KG1 (cell line): Measurements from ENCODE around the gene ZFP28.

Source experiments
- DNase-seq: peaks from one replicate; lab custom pipeline; 2025; lab: John Stamatoyannopoulos, UW

ZFP28 gene

DNA sequence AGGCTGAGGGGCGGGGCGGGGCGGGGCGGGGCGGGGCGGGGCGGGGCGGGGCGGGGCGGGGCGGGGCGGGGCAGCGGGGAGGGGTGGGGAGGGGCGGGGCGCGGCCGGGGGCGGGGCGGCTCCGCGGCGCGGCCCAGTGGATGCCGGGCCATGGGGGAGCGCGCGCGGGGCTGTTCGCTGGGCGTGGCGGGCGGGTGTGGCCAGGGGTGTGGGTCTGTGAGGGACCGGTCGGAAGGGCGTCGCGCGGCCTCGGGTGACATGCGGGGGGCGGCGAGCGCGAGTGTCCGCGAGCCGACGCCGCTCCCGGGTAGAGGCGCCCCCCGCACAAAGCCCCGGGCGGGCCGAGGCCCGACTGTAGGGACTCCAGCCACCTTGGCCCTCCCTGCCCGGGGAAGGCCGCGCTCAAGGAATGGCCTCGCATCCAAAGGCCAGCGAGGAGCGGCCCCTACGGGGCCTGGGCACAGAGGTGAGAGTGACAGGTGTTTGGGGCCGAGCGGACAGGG lies at the start of gene ZFP28:
Gene ZFP28, plus strand, starts transcription at position 188 of the 503 bp plus-strand sequence. Its CDS starts 71 bp downstream, at position 259.
- DNase-seq: peak; percentile 61

DNA sequence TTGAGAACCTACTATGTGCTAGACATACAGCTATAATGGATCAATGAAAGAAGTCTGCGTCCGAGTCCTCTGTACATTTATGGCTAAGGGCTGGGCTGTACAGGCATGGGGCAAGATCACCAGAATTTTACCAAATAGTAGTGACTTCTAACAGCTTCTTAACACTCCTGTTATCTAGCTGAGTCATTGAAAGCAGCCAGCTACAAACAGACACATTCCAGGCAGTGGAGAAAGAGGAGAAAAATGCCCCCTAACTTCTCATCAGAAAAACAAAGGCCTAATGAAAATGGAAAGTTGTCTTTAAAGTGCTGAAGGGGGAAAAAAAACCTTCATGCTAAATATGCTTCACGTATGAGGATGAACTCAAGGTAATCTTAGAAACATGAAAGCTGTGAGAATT lies 47.3 kb upstream of the ZFP28 start:
- DNase-seq: no peak

DNA sequence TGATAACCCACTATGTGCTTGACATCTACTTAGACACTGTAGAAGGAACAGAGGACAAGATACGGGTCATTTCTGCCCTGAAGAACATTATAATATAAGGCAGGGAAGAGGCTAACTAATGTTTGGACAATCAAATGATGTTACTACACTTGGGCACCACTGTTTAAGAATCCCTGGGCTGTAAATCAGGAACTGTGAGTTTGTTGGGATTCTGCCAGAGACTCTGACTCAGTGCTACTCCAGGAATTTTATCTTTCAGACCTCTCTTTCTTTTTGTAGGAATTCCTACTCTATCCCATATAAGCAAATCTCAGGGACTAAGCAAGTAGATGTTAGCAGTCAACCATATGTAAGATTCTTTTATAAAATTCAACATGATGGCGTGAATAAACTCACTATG lies 34.2 kb upstream of the ZFP28 start:
- DNase-seq: no peak

DNA sequence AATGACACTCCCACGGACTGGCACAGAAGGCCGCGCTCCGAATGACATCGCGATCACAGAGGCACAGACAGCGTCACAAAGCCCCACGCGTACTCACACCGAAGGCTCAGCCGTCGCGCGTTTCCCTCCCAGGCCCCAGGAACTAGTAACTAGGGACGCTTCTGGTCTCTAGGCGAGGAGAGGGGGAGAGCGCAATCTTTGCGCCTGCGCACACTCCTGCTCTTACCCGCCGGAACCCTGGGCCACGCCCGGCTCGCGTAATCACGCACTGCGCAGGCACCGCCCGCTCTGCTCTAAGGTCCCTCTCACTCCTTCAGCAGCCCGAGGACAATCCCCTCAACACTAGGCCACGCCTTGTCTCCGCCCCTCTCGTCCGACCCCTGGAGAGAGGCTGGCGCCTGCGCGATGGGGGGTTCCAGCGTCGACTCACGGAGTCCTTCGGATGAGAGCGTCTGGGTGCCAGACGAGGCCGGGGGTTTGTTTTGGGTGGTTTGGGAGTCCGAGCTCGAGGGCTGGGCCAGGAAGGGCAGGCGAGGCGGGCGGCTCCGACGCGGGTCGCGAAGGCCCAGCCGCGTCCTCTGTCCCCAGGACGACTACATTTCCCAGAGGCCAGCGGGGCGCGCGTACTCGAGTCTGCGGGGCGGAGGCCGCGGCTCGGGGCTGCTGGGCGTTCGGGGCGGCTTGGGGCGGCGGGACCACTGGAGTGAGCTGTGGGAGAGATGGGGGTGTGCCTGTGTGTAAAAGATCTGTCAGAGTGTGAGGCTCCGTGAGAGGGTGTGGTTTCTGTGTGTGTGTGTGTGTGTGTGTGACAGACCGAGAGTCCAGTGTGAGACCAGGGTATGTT lies 31.1 kb upstream of the ZFP28 start, which contains the start of gene ZNF471:
Gene ZNF471, plus strand, starts transcription at position 410 of the 844 bp plus-strand sequence. CDS start 3,717 bp downstream, outside the sequence.
- peak; percentile 98 for DNase-seq

DNA sequence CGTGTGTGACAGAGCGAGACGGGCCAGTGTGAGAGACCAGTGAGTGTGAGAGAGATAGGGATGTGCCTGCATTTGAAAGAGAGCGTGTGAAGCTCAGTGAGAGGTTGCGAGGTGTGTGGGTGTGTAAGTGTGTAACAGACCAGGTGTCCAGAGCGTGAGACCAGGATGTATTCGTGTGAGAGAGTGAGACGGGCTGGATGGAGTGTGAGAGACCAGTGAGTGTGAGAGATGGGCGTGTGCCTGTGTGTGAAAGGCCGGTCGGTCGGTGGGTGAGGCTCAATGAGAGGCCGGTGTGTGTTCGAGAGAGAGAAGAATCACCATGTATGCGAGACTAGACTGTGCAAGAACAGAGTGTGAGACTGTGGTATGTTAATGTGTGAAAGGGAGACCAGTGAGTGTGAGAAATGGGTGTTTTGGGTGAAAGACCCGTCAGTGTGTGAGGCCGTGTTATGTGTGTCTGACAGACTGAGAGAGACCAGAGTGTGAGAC lies 30.4 kb upstream of the ZFP28 start:
- DNase-seq: peak; percentile 45

DNA sequence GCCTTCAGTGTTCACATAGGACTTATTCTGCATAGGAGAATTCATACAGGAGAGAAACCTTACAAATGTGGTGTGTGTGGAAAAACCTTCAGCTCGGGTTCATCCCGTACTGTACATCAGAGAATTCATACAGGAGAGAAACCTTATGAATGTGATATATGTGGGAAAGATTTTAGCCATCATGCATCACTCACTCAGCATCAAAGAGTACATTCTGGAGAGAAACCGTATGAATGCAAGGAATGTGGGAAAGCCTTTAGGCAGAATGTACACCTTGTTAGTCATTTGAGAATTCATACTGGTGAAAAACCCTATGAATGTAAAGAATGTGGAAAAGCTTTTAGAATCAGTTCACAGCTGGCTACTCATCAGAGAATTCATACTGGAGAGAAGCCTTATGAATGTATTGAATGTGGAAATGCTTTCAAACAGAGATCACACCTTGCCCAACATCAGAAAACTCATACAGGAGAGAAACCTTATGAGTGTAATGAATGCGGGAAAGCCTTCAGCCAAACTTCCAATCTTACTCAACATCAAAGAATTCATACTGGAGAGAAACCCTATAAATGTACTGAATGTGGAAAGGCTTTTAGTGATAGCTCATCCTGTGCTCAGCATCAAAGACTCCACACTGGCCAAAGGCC lies 13.4 kb upstream of the ZFP28 start:
- no peak for DNase-seq

DNA sequence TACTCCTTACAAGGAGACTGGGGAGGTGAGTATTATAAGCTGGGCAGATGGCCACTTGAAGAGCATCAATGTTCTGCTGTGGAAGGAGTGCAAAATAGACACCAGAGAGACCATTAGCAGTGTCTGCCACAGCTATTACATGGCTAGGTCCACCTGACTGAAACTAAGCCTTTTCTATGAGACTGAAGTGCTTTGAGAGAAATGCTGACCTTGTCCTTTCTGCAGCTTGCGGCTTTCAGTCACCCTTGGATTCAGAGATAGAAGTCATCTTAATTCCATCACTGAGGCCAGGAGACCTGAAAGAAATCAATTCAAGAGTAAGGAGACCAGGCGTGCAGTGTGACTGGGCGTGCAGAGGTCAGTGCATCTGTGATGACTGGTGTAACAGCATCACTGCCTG lies 1.3 kb upstream of the ZFP28 start:
- DNase-seq: no peak

DNA sequence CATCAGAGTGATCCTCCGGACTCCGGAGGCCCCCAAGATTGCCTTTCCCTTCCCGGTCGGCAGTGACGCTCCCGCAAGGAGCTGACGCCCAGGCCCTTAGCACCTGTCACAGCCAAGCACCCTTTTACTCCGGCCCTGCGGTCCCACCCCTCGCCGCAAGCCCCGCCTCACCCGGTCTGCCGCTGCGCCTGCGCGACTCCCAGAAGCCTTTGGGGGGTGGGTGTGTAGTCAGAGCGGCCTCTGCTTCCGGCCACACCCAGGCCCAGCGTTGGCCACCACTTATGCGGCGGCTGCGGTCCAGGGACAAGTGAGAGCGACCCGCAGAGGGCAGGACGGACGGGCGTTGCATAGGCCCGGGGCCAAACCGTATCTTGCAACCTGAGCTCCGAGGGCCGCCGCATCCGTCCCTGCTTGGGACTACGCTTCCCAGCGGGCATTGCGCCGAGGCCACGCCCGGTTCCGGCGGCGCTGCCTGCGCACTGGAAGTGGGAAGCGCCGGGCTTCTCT lies 441 bp upstream of the ZFP28 start:
- peak; percentile 88 for DNase-seq

DNA sequence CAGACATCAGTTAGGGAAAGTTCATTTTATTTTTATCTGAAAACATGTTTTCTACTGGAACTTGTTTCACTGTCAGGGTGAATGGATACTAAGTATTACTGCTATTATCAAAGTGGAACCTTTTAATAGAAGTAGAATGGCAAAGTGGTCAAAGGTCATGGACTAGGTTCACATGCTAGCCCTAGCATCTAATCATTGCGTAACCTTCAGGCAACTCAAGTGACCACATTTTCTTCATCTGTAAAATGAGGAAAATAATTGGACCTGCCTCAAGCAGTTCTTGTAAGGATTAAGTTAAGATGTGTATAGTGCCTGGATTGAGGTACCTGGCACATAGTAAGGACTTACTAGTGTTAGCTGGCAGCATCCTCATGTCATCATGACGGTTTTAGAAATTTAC lies 5.0 kb downstream of the ZFP28 start:
- DNase-seq: no peak

DNA sequence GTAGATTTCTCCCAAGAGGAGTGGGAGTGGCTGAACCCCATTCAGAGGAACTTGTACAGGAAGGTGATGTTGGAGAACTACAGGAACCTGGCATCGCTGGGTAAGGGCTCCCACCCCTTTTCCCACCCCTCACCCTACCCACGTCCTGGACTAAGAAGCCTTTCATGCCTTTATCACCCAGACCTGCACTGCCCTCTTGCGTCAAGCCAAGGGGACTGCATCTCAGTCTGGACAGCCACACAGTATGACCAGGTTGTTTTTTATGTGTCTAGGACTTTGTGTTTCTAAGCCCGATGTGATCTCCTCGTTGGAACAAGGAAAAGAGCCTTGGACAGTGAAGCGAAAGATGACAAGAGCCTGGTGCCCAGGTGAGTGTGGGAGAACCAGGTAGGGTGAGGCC lies 8.8 kb downstream of the ZFP28 start:
- no peak for DNase-seq

DNA sequence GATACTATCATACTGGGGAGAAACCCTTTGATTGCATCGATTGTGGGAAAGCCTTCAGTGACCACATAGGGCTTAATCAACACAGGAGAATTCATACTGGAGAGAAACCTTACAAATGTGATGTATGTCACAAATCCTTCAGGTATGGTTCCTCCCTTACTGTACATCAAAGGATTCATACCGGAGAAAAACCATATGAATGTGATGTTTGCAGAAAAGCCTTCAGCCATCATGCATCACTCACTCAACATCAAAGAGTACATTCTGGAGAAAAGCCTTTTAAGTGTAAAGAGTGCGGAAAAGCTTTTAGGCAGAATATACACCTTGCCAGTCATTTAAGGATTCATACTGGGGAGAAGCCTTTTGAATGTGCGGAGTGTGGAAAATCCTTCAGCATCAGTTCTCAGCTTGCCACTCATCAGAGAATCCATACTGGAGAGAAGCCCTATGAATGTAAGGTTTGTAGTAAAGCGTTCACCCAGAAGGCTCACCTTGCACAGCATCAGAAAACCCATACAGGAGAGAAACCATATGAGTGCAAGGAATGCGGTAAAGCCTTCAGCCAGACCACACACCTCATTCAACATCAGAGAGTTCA lies 15.6 kb downstream of the ZFP28 start:
- no peak for DNase-seq

DNA sequence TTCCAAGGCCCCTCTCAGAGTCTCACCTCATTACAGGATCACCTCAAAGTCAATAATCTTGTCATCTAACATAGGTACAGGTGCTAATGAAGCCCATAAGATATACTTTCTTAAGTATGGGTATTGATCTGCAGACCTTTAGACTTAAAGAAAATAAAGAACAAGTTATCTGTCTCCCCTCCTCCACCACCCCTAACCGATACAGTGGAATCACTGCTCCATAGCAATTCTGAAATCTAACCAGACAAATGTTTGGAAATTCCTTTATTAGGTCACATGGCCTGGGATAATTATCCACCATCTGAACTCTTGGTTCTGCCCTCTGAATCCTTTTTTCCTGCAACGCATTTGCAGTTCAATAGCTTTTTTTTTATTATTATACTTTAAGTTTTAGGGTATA lies 24.0 kb downstream of the ZFP28 start:
- no peak for DNase-seq

DNA sequence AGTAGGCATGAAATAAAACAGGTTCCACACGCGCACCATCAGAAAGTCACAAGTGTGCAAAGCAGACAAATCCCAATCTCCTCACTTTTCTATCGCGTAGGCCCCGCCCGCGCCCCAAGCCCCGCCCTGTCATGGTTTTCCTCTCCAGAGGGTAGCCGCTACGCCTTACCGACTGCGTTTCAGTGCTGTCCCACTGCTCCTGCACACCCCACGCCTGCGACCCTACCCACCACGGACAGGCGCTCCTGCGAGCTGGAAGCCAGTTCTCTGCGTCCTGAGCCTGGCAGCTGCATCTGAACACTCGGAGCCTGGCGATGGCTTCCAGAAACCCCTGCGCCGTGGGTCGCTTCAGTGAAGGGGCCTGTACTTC lies 28.1 kb downstream of the ZFP28 start:
- DNase-seq: peak; percentile 72

DNA sequence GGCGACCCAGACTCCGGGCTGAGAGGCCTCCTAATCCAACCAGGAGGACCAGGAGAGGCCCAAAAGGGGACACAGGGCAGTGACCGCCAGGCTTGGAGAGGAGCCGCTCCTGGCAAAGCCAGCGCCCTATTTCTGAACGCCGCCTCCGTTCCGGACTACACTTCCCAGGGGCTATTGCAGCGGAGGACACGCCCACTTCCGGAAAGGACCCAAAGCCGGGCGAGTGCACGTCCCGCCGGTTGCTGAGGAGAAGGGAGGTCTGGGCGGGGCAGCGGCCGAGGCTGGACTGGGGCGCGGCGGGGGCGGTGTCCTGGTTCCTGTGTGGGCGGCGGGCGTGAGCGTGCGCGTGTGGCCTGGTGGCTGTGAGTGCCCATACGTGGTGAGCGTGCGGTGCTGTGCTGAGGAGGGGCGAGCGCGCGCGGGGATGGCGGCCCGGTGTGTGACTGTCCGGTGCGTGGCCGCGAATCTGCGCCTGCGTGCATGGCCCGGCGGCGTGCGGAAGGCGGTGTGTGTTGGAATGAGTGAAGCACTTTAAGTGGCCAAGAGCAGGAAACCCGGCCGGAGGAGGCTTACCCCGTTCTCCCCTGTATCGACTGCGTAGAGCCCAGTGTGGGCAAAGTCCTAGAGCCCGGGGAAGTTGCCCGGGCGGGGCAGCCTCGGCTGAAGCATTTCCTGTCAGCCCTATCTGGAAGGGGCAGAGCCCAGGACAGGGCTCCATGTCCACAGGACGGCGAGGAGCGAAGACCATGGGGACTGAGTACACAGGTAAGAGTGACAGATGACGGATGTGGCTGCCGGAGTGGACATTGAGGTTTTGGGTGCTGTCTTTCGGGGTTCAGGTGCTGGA lies 28.7 kb downstream of the ZFP28 start, which contains the start of gene ZNF470:
Gene ZNF470, plus strand, starts transcription at position 195 of the 847 bp plus-strand sequence. CDS start 2,844 bp downstream, outside the sequence.
- peak; percentile 78 for DNase-seq

DNA sequence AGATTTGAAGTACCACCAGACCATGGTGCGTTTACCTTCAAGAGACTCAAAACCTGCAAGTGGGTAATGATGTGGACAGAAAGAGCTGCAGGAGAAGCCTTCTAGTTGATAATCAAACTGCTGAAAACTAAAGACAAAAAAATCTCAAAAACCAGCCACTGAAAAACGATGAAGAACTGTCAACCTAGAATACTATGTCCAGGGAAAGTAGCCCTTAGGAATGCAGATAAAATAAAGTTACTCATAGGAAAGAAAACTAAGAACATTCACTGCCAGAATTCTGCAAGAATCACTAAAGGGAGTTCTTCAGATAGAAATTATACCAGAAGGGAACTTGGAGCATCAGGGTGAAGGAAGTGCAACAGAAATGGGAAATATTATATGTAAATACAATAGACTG lies 33.8 kb downstream of the ZFP28 start:
- no peak for DNase-seq

DNA sequence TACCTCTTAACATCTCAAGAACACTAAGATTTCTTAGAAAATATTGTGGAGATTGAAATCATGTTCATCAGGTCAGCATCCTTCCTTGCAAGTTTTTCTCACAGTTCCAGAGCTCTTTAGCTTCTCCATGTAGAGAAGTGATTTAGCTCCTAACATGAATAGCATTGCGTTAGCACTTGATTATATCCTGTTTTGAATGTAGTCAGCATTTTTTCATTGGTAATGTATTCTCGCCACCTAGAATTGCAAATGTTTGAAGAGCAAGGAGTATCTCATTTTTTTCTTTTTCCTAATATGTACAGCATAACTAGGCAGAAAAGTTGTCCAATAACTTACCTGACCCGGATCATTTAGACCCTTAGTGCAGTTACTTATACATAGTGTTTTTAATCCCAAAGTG lies 35.2 kb downstream of the ZFP28 start:
- DNase-seq: no peak

DNA sequence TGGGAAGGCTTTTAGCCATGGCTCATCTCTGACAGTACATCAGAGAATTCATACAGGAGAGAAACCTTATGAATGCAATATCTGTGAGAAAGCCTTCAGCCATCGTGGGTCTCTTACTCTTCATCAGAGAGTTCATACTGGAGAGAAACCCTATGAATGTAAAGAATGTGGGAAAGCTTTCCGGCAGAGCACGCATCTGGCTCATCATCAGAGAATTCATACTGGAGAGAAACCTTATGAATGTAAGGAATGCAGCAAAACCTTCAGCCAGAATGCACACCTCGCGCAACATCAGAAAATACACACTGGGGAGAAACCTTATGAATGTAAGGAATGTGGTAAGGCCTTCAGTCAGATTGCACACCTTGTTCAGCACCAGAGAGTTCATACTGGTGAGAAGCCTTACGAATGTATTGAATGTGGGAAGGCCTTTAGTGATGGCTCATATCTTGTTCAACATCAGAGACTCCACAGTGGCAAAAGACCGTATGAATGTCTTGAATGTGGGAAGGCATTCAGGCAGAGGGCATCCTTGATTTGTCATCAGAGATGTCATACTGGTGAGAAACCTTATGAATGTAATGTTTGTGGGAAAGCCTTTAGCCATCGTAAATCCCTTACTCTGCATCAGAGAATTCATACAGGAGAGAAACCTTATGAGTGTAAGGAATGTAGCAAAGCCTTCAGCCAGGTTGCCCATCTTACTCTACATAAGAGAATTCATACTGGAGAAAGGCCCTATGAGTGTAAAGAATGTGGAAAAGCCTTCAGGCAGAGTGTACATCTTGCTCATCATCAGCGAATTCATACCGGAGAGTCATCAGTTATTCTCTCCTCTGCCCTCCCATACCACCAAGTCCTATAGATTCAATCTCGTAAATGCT lies 39.2 kb downstream of the ZFP28 start:
- DNase-seq: no peak

DNA sequence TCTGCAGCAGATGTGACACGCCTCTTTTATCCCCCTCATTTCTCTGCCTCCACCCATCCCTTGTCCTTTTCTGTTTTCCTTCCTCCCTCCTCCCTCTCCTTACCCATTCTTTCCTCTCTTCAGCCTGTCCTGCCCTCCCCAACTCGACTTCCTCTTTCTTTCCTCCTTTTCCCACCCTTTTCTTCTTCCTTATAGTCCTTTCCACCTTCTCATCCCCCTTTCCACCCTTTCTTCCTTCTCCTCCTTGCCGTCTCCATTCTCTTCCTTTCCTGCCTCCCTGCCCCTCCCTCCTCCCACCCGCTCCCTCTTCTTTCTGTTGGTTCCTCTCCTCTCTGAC lies 55.7 kb downstream of the ZFP28 start:
- DNase-seq: no peak

DNA sequence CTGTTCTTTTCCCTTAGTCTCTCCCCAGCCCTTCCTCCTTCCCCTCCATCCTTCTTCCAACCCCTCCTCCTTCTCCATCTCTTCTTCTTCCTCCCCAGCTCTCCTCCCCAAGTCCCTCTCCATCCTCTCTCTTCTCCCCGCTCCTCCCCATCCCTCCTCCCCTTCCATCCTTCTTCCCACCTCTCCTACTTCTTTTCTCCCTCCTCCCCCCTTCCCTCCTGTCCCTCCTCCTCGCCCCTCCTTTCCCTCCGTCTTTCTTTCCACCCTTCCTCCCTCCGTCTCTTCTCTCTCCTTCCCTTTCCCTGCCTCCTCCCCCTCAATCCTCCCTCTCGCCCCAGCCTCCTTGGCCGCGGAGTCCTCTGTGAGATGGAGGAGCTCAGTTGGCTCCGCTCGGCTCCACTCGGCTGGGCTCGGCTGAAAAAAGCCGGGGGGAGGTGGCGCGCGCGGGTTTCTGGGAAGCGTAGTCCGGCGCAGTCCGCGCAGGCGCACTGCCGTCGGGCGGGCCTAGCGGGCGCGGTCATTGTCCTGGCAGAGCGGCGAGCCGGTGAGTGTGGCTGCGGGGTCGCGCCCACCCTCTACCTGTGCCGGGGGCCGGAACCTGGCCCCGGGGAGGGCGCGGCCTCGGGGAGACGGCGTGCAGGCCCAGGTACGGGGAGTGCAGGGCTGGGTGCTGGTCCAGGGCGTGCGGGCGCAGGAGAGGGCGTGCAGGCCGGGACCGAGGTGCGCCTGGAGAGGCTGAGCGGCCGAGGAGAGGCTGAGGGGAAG lies 56.2 kb downstream of the ZFP28 start, which contains the start of gene ZNF71:
Gene ZNF71, plus strand, starts transcription at position 520 of the 765 bp plus-strand sequence. CDS start 6,257 bp downstream, outside the sequence.
- peak; percentile 82 for DNase-seq

DNA sequence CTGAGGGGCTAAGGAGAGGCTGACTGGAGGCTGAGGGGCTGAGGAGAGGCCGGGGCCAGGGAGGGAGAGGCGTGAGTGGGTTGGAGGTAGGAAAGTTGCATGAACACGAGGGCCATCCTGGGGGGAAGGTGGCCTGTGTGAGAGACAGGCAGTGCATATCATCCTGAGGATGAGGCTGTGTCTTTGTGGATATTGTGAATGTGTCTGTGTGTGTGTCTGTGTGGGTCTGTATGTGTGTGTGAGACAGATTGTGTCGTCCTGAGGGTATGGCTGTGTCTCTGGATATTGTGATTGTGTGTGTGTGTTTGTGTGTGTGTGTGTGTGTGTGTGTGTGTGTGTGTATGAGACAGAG lies 56.8 kb downstream of the ZFP28 start:
- no peak for DNase-seq
